Left lung (tissue), 10 donors: ENCODE results near the gene HOTAIR. TPM values are rescaled to one million over a fixed set of nuclear protein-coding genes. Genes with fewer than 3 reads are reported as not detected.

ENCODE experiments used
- ATAC-seq: fragments of 200-7000 bp; cut with Tn5 transposase; one replicate; pipeline ENCODE4 v1.9.1; 2020; ENCODE audit warnings: moderate library complexity
- DNase-seq, 4 donors: peaks; one replicate each; pipeline ENCODE4 v3.0.0-alpha.2; 2013 to 2020
- H3K27ac ChIP-seq, 2 donors: fragments of 200-600 bp; sonication (generic) in 1 of 2; one replicate each; pipeline versions ENCODE4 v1.5.0 to v1.8.0; 2020 to 2021
- H3K27me3 ChIP-seq, 2 donors: fragments of 200-600 bp; sonication (generic) in 1 of 2; one replicate each; pipeline versions ENCODE4 v1.5.0 to v1.8.0; 2020 to 2021
- H3K36me3 ChIP-seq, 2 donors: fragments of 200-600 bp; sonication (generic) in 1 of 2; one replicate each; pipeline versions ENCODE4 v1.5.0 to v1.8.0; 2020 to 2021
- H3K4me1 ChIP-seq, 2 donors: fragments of 200-600 bp; one replicate each; pipeline ENCODE4 v1.8.0; 2021
- H3K4me3 ChIP-seq, 2 donors: fragments of 200-600 bp; sonication (generic) in 1 of 2; one replicate each; pipeline versions ENCODE4 v1.5.0 to v1.8.0; 2020 to 2021; ENCODE audit warnings: mild to moderate bottlenecking in 1 of 2
- H3K9me3 ChIP-seq, 2 donors: fragments of 200-600 bp; sonication (generic) in 1 of 2; one replicate each; pipeline versions ENCODE4 v1.5.0 to v1.8.0; 2020 to 2021
- CTCF ChIP-seq, 2 donors: fragments of 200-600 bp; sonication (generic) in 1 of 2; IDR thresholded peaks; one replicate each; pipeline versions ENCODE4 v1.5.0 to v1.8.0; 2021; ENCODE audit warnings: antibody characterized with exemption in 2 of 2
- intact Hi-C, 2 donors: fragments of 100-400 bp; cut with DNase I; formaldehyde crosslinking; loops; one replicate each; pipeline versions ENCODE4 v1.11.2 to v1.14.2; 2022
- polyA plus RNA-seq, 6 donors: library from polyadenylated mRNA; unstranded; fragments of 120-200 nt; gene quantifications; one replicate each; pipeline ENCODE4 v1.2.1, GENCODE V29; 2013; ENCODE audit not compliant: insufficient read length in 6 of 6
- total RNA-seq, 2 donors: library from RNA; stranded (reverse); fragmentation: NEBNext Ultra II Directional; extraction: Animal tissue kit (Norgen Biotek cat#: 25700); gene quantifications; one replicate each; pipeline ENCODE4 v1.2.1, GENCODE V29; 2021
- donor health status: DM: no; HTN: yes; CAD: no.
- donor health status: DM: no; HTN: no; CAD: no.

Gene HOTAIR
- total and polyA plus RNA-seq, 8 donors: not detected

- Histone ChIP-seq H3K4me3 (no peak overlapping the region), H3K9me3 (no peaks in the 10 kb centered on the region), H3K4me1 (peaks cover 11 to 23% of the 10 kb centered on the region in 2 donors), H3K27ac (no peak overlapping the region), H3K27me3 (peaks cover 98 to 100% of the 10 kb centered on the region in 2 donors), H3K36me3 (no peaks in the 10 kb centered on the region)
- TF ChIP-seq CTCF (IDR thresholded peaks at IDR 0.05): no peak
- ATAC-seq: no peak
- intact Hi-C loops: loop anchor here in 1 of 2 donors (10.0 kb wide), 1 partner anchor 192 kb away; no protein-coding TSS in a partner anchor
- no peak for DNase-seq
Measured at GRCh38 chr12:54002278-54002914, 27.6 kb upstream of the HOTAIR start.

GRCh38 chr12:54001283-54002187 lies 26.8 kb upstream of the HOTAIR start:
- no peak for ATAC-seq
- no peak for DNase-seq
- no peak for TF ChIP-seq CTCF (IDR thresholded peaks at IDR 0.05)
- Histone ChIP-seq H3K36me3 (no peaks in the 10 kb centered on the region), H3K4me3 (no peak overlapping the region), H3K27ac (no peak overlapping the region), H3K27me3 (peaks cover 98 to 100% of the 10 kb centered on the region in 2 donors), H3K4me1 (peaks cover 11 to 18% of the 10 kb centered on the region in 2 donors), H3K9me3 (no peaks in the 10 kb centered on the region)
- intact Hi-C loops: loop anchor here in 1 of 2 donors (10.0 kb wide), 1 partner anchor 193 kb away; no protein-coding TSS in a partner anchor

GRCh38 chr12:54000116-54001114 lies 25.7 kb upstream of the HOTAIR start, which contains the start of gene HOXC9:
HOXC9 (plus strand) TSS chr12:54000161; CDS start chr12:54000189, 28 bp downstream.
- DNase-seq: no peak
- peaks cover 99 to 100% of the 10 kb centered on the region in 2 donors for H3K27me3 ChIP-seq
- intact Hi-C loops: loop anchor here in 1 of 2 donors (10.0 kb wide), 1 partner anchor 194 kb away; no protein-coding TSS in a partner anchor
- peak; percentile 14 for ATAC-seq
- no peak for TF ChIP-seq CTCF (IDR thresholded peaks at IDR 0.05)
- no peaks in the 10 kb centered on the region for H3K36me3 ChIP-seq
- H3K4me1 ChIP-seq: peaks cover 8 to 18% of the 10 kb centered on the region in 2 donors
- H3K4me3 ChIP-seq: peak within 1 kb of the TSS in 1 of 2 donors; percentile 17
- H3K9me3 ChIP-seq: no peaks in the 10 kb centered on the region
- no peak within 1 kb of the TSS for H3K27ac ChIP-seq

- H3K27me3 ChIP-seq: peaks cover 99 to 100% of the 10 kb centered on the region in 2 donors
- ATAC-seq (no peak), DNase-seq (peak in 1 of 4 donors; percentile 51)
- no peak for TF ChIP-seq CTCF (IDR thresholded peaks at IDR 0.05)
- no peak overlapping the region for H3K27ac ChIP-seq
- intact Hi-C loops: loop anchor here in 1 of 2 donors (10.0 kb wide), 1 partner anchor 195 kb away; no protein-coding TSS in a partner anchor
- H3K4me3 ChIP-seq: peak overlapping the region in 1 of 2 donors; percentile 17
- H3K9me3 ChIP-seq: no peaks in the 10 kb centered on the region
- peaks cover 15 to 26% of the 10 kb centered on the region in 2 donors for H3K4me1 ChIP-seq
- no peaks in the 10 kb centered on the region for H3K36me3 ChIP-seq
Measured at GRCh38 chr12:53999559-54000115, 24.9 kb upstream of the HOTAIR start.
